ENCODE measurements around the gene SUSD6. TPM values are rescaled to one million over a fixed set of nuclear protein-coding genes. Genes with fewer than 3 reads are reported as not detected.

Gene SUSD6
- total RNA-seq, 2 experiments from 2014 or later: 53.3 to 56.9 TPM

DNA sequence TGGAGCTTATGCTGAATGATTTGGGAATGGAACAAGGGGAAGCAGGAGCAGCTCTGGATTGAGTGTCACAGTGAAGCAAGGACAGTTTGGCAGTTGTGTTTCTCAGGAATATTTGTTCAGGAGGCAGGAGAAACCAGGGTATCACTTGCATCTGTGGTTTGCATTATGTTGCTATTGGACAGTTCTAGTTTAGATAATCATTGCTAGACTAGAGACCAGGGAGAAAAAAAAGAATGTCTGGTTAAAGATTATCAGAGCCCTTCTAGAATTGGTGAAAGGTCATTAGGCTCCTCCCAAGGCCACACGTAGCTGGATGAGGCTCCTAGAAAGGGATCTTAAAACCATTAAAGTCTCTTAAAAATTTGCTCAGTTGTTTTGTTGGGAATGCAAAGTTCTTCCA, 138.6 kb downstream of the SUSD6 start:
- POLR2A ChIA-PET: no interaction called here

DNA sequence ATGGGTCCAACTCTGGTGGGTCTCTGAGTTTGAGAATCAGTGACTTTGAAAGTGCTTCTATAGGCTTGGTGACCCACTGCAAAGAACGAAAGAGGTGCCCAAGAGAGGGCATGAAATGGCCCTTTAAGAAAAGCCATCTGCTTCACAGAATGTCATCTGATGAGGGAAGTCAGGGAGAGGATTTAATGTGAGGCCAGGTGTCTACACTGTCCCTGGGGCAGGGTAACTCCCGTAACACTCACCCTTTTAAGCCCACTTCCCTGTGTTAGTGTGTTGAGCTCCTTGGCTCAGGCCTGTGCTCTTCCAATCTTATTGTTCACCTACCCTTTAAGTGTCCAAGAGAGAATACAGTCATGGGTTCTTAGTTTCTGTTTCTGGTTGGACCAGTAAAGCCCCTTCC, 139.1 kb downstream of the SUSD6 start:
- POLR2A ChIA-PET: no interaction called here
- CTCF ChIA-PET: no interaction called here

More for the DNA sequence above, 138.6 kb downstream of the SUSD6 start:
- CTCF ChIA-PET: no interaction called here

DNA sequence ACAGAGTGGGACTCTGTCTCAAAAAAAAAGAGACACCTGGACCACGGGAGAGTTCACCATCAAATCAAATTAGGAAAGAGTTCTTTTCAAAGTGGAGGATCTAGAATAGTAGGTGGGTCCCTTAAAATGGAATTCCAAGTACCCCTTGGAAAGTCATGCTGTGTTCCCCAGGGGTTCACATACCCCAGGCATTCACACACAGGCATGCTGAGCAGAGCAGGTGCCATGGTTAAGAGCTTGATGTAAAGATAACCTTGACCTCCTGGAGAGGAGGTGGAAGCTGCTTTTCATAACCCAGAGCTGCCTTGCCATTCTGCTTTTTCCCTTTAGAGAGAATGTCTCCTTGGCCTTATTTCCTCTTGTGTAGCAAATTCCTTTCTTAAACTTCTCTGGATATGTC, 141.4 kb downstream of the SUSD6 start:
- POLR2A ChIA-PET: no interaction called here
- CTCF ChIA-PET: interaction anchor here (0.6 kb wide), 1 partner anchor 242 kb away, joined by 3 read pairs; no protein-coding TSS in a partner anchor

DNA sequence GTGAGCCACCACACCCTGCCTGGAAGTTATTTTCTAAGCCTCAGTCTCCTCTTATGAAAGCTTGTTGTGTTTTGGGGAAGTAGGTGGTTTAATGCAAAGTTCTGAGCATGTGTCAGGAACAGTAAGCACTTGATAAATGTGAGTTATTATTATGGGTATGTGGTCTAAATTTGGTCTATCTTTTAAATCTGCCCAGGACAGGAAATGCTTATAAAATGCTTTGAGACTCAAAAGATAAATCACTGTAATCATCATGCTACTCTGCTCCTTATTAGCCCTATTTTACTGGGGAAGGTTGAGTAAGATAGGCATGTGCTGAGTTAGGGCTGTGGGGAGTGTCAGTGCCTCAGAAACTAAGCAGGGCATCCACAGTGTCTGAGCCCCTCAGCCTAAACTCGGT, 142.5 kb downstream of the SUSD6 start:
- POLR2A ChIA-PET: no interaction called here

DNA sequence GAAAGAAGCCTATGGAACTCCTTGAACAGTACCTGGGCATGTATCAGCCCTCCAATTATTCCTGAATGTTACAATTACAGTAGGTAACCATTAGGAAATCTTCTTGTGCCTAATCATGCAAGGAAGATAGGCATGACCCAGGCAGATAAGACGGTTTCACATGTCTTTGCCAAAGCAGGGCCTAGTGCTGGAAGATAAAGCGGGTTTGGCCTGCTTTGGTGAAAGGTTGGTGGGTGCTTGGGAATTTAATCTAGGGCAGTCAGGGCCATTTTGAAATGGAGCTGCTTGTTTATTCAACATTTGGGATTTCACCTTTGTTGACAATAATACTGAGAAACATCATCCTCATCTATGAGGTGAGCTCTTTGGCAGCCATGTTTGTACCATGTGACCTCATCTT, 143.1 kb downstream of the SUSD6 start:
- ChIA-PET CTCF (interaction anchor here (0.7 to 1.2 kb wide), 3 partner anchors 10 to 418 kb away, joined by 3 to 5 read pairs (median 3); no protein-coding TSS in a partner anchor), POLR2A (no interaction called here)

More for the DNA sequence above, 142.5 kb downstream of the SUSD6 start:
- CTCF ChIA-PET: interaction anchor here (1.2 kb wide), 1 partner anchor 26 kb away, joined by 5 read pairs; no protein-coding TSS in a partner anchor

DNA sequence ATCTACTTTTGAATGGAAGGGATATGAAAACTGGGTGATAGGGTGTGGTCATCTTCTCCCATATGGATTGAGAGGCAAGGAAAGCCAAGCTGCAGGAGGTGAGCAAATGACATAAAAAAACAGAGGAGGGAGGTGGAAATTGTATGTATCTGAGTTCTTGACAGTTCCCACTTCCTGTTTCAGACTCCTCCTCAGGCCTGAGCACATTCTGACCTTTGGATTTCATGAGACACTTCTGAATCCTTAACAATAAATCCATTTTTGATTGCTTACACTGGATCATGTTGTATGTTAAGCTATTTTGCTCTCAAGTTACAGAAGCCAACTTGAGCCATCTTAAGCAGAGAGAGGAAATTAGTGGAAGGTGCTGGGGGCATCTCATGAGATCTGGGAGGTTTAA, 143.9 kb downstream of the SUSD6 start:
- ChIA-PET POLR2A (no interaction called here), CTCF (no interaction called here)

DNA sequence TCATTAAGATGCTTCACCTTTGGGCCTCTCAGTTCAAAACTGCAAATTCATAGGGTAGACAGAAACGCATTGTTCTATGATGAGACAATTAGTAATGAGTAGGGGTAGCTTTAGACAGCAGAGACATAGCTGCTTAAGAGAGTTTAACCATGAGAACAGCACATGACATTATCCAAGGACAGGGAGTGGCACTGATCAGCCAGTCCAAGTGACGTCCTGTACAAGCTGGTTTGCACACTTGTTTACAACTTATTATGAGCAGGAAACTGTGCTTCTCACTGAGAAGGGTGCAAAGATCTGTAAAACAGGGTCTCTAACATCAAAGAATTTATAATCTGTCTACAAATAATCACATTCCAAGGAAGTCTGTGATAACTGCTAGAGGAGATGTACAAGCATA, 144.4 kb downstream of the SUSD6 start:
- ChIA-PET POLR2A (no interaction called here), CTCF (no interaction called here)

DNA sequence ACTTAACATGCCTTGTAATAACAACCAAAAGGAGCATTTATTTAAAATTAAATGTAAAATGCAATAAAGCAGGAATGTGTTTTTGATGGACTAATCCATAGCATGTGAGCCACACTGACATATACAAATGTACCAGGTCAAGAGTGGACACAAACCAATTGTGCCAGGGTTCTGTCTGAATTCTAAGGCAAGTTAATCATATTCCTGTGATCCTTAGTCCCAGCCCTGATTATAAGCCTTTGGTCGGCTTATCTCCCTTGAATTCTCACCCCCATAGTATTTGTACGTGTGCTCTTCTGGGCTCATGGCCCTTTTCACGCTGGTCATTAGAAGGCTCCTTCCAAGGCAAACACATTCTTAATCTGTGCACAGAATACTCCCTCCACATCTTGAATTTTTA, 144.9 kb downstream of the SUSD6 start:
- ChIA-PET POLR2A (no interaction called here), CTCF (no interaction called here)

DNA sequence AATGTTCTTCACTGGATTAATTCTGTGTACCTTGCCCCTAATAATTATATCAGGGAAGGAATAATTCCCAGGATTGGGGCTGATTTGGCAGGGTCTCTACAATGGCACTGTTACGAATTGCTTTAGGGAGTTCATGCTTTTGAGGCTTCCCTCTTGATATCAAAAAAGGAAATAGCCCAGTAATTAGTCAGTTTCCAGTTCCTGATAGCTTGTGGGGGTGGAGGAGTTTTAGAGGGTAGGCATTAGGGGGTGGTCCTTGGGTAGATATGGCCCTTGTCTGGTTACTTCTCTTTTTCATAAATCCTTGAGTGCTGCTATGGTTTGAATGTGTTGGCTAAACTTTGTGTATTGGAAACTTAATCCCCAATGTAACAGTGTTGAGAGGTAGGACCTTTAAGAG, 149.4 kb downstream of the SUSD6 start:
- ChIA-PET CTCF (no interaction called here), POLR2A (no interaction called here)

DNA sequence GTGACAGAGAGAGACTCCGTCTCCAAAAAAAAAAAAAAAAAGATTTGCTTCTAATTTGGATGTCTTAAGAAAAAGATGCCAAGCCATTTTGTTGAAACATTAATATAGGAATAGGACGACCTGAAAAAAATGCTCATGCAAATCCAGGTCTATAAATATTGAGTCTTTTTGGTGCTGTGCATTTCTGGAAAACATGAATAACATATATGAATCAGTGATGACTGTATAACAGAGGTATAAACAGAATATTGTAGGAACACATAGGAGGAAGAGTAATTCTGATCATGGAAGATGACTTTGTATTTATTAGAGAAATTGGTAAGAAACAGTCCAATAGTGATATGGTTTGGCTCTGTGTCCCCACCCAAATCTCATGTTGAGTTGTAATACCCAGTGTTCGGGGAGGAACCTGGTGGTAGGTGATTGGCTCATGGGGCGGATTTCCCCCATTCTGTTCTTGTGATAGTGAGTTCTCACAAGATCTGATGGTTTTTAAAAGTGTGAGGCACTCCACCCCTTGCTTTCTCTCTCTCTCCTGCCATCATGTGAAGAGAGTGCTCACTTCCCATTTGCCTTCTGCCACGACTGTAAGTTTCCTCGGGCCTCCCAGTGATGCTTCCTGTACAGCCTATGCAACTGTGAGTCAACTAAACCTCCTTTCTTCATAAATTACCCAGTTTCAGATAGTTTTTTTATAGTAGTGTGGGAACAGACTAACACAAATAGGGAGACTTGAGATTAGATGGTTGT, 152.5 kb downstream of the SUSD6 start:
- ChIA-PET POLR2A (no interaction called here), CTCF (no interaction called here)

Other genes with a start within 250 kb of the SUSD6 start
- 100 to 1,000 TPM; 386 to 398 TPM for gene ERH, start 213.3 kb upstream of the SUSD6 start, total RNA-seq
- 10 to 100 TPM; 53.6 to 54.9 TPM for gene SLC39A9, start 212.9 kb upstream of the SUSD6 start, total RNA-seq
- gene PLEKHD1, start 126.9 kb upstream of the SUSD6 start, total RNA-seq: under 1 TPM in 1 of 2 experiments, not detected in 1; 0.04 TPM
- under 1 TPM in 1 of 2 experiments, not detected in 1; 0.04 TPM for gene CCDC177, start 36.7 kb upstream of the SUSD6 start, total RNA-seq
- 100 to 1,000 TPM; 255 to 262 TPM for gene SRSF5, start 155.5 kb downstream of the SUSD6 start, total RNA-seq
- gene SLC10A1, start 185.6 kb downstream of the SUSD6 start, total RNA-seq: not detected

Data from activated CD8-positive, alpha-beta memory T cell treated with anti-CD3 and anti-CD28 coated beads for 36 hours (primary cell).